Stimulated activated CD8-positive, alpha-beta memory T cell treated with anti-CD3 and anti-CD28 coated beads, Interleukin-7, amount 100 ng/mL, for 1 hour (primary cell): ENCODE data around the gene PPIG.
"Not testable (repeated sequence)": the region's sequence is repeated elsewhere in the genome, so short reads cannot be mapped to it uniquely, and the experiment has no call there.

Experiments used
- DNase-seq, 2 donors: peaks; one replicate each; pipeline ENCODE4 v3.0.0-alpha.2; 2020; ENCODE audit warnings: low read depth in 2 of 2

Gene PPIG

GRCh38 chr2:169584005-169584877, at the start of gene PPIG:
TSS of gene PPIG (plus strand) at chr2:169584351. CDS start at chr2:169604042, 19,691 bp downstream.
- DNase-seq: peak; percentile 63 to 69

GRCh38 chr2:169539460-169539859, 44.7 kb upstream of the PPIG start:
- DNase-seq: not testable (repeated sequence)

GRCh38 chr2:169540146-169540545, 44.0 kb upstream of the PPIG start:
- DNase-seq: no peak

- DNase-seq: no peak
Observed at GRCh38 chr2:169542433-169542832, 41.7 kb upstream of the PPIG start.

- no peak for DNase-seq
Observed at GRCh38 chr2:169546756-169547155, 37.4 kb upstream of the PPIG start.

GRCh38 chr2:169561364-169561763, 22.8 kb upstream of the PPIG start:
- DNase-seq: no peak

- DNase-seq: not testable (repeated sequence)
Observed at GRCh38 chr2:169562084-169562483, 22.1 kb upstream of the PPIG start.

GRCh38 chr2:169562519-169562918, 21.6 kb upstream of the PPIG start:
- DNase-seq: no peak

- no peak for DNase-seq
Observed at GRCh38 chr2:169565686-169566085, 18.5 kb upstream of the PPIG start.

GRCh38 chr2:169569948-169570347, 14.2 kb upstream of the PPIG start:
- no peak for DNase-seq

GRCh38 chr2:169570752-169571151, 13.4 kb upstream of the PPIG start:
- DNase-seq: not testable (repeated sequence)

GRCh38 chr2:169571571-169571970, 12.6 kb upstream of the PPIG start:
- DNase-seq: no peak

GRCh38 chr2:169572189-169572588, 12.0 kb upstream of the PPIG start:
- DNase-seq: no peak

GRCh38 chr2:169572821-169573159, 11.4 kb upstream of the PPIG start:
- DNase-seq: no peak

- peak; percentile 62 to 69 for DNase-seq
Observed at GRCh38 chr2:169573160-169573973, 10.8 kb upstream of the PPIG start, which contains the start of gene FASTKD1. TSS of gene FASTKD1 (minus strand) at chr2:169573865. CDS start at chr2:169572029, 1,836 bp downstream.

GRCh38 chr2:169573974-169574299, 10.2 kb upstream of the PPIG start:
- DNase-seq: no peak

- DNase-seq: not testable (repeated sequence)
Observed at GRCh38 chr2:169574539-169574938, 9.6 kb upstream of the PPIG start.

- not testable (repeated sequence) for DNase-seq
Observed at GRCh38 chr2:169575264-169575663, 8.9 kb upstream of the PPIG start.

GRCh38 chr2:169579044-169579443, 5.1 kb upstream of the PPIG start:
- no peak for DNase-seq

GRCh38 chr2:169582552-169583266, 1.4 kb upstream of the PPIG start:
- not testable (repeated sequence) for DNase-seq

- DNase-seq: no peak
Observed at GRCh38 chr2:169583518-169583917, 633 bp upstream of the PPIG start.

GRCh38 chr2:169585673-169586072, 1.5 kb downstream of the PPIG start:
- DNase-seq: no peak
